ENCODE data around the gene TRAF3. TPM values are rescaled to one million over a fixed set of nuclear protein-coding genes. Genes with fewer than 3 reads are reported as not detected.

Gene TRAF3
- total RNA-seq, 1 donor = 19.5 TPM

GRCh38 chr14:102734436-102734835, 42.8 kb upstream of the TRAF3 start:
- Histone ChIP-seq H3K27me3 (ENCODE audit: insufficient read depth, low read length) (no peaks in the 10 kb centered on the region), H3K9me3 (ENCODE audit: low read depth, low read length) (no peaks in the 10 kb centered on the region), H3K36me3 (ENCODE audit: insufficient read depth, low read length) (no peaks in the 10 kb centered on the region), H4K20me1 (ENCODE audit: insufficient read depth, low read length) (no peaks in the 10 kb centered on the region), H3K4me3 (ENCODE audit: insufficient read depth, low read length) (no peak overlapping the region), H2AFZ (ENCODE audit: low read length) (no peak overlapping the region), H3K27ac (ENCODE audit: low read depth, low read length) (no peak overlapping the region), H3K4me1 (ENCODE audit: insufficient read depth, low read length) (no peaks in the 10 kb centered on the region), H3K4me2 (ENCODE audit: insufficient read depth, low read length) (no peak overlapping the region), H3K79me2 (ENCODE audit: insufficient read depth, low read length) (no peaks in the 10 kb centered on the region)
- TF ChIP-seq CTCF (IDR thresholded peaks at IDR 0.05; ENCODE audit: extremely low read depth, low read depth, low read length) = no peak
- DNase-seq (ENCODE audit: insufficient read length, low spot score, missing footprints) = no peak

- no peak overlapping the region for H2AFZ ChIP-seq (ENCODE audit: low read length)
- no peak overlapping the region for H3K4me2 ChIP-seq (ENCODE audit: insufficient read depth, low read length)
- no peak for TF ChIP-seq CTCF (IDR thresholded peaks at IDR 0.05; ENCODE audit: extremely low read depth, low read depth, low read length)
- DNase-seq (ENCODE audit: insufficient read length, low spot score, missing footprints) = peak; percentile 17
- H3K27ac ChIP-seq (ENCODE audit: low read depth, low read length) = no peak overlapping the region
- H3K4me3 ChIP-seq (ENCODE audit: insufficient read depth, low read length) = no peak overlapping the region
- no peaks in the 10 kb centered on the region for H3K9me3 ChIP-seq (ENCODE audit: low read depth, low read length)
- no peaks in the 10 kb centered on the region for H3K4me1 ChIP-seq (ENCODE audit: insufficient read depth, low read length)
- H4K20me1 ChIP-seq (ENCODE audit: insufficient read depth, low read length) = no peaks in the 10 kb centered on the region
- H3K27me3 ChIP-seq (ENCODE audit: insufficient read depth, low read length) = no peaks in the 10 kb centered on the region
- no peaks in the 10 kb centered on the region for H3K79me2 ChIP-seq (ENCODE audit: insufficient read depth, low read length)
- no peaks in the 10 kb centered on the region for H3K36me3 ChIP-seq (ENCODE audit: insufficient read depth, low read length)
Observed at GRCh38 chr14:102736956-102737355, 40.3 kb upstream of the TRAF3 start.

GRCh38 chr14:102737402-102738372, 39.6 kb upstream of the TRAF3 start:
- Histone ChIP-seq H4K20me1 (ENCODE audit: insufficient read depth, low read length) (no peaks in the 10 kb centered on the region), H3K9me3 (ENCODE audit: low read depth, low read length) (no peaks in the 10 kb centered on the region), H3K27ac (ENCODE audit: low read depth, low read length) (no peak overlapping the region), H3K4me1 (ENCODE audit: insufficient read depth, low read length) (no peaks in the 10 kb centered on the region), H3K4me3 (ENCODE audit: insufficient read depth, low read length) (no peak overlapping the region), H2AFZ (ENCODE audit: low read length) (no peak overlapping the region), H3K79me2 (ENCODE audit: insufficient read depth, low read length) (no peaks in the 10 kb centered on the region), H3K27me3 (ENCODE audit: insufficient read depth, low read length) (no peaks in the 10 kb centered on the region), H3K4me2 (ENCODE audit: insufficient read depth, low read length) (no peak overlapping the region), H3K36me3 (ENCODE audit: insufficient read depth, low read length) (no peaks in the 10 kb centered on the region)
- TF ChIP-seq CTCF (IDR thresholded peaks at IDR 0.05; ENCODE audit: extremely low read depth, low read depth, low read length) = no peak
- DNase-seq (ENCODE audit: insufficient read length, low spot score, missing footprints) = peak; percentile 45

GRCh38 chr14:102738373-102739189, 38.7 kb upstream of the TRAF3 start:
- no peaks in the 10 kb centered on the region for H3K9me3 ChIP-seq (ENCODE audit: low read depth, low read length)
- H3K4me2 ChIP-seq (ENCODE audit: insufficient read depth, low read length) = no peak overlapping the region
- no peaks in the 10 kb centered on the region for H3K27me3 ChIP-seq (ENCODE audit: insufficient read depth, low read length)
- H3K27ac ChIP-seq (ENCODE audit: low read depth, low read length) = no peak overlapping the region
- TF ChIP-seq CTCF (IDR thresholded peaks at IDR 0.05; ENCODE audit: extremely low read depth, low read depth, low read length) = no peak
- DNase-seq (ENCODE audit: insufficient read length, low spot score, missing footprints) = peak; percentile 34
- H3K4me1 ChIP-seq (ENCODE audit: insufficient read depth, low read length) = no peaks in the 10 kb centered on the region
- H2AFZ ChIP-seq (ENCODE audit: low read length) = no peak overlapping the region
- no peaks in the 10 kb centered on the region for H4K20me1 ChIP-seq (ENCODE audit: insufficient read depth, low read length)
- no peak overlapping the region for H3K4me3 ChIP-seq (ENCODE audit: insufficient read depth, low read length)
- H3K79me2 ChIP-seq (ENCODE audit: insufficient read depth, low read length) = no peaks in the 10 kb centered on the region
- H3K36me3 ChIP-seq (ENCODE audit: insufficient read depth, low read length) = no peaks in the 10 kb centered on the region
